Kidney epithelial cell (primary cell): ENCODE data around the gene ZFAND3. TPM values are rescaled to one million over a fixed set of nuclear protein-coding genes. Genes with fewer than 3 reads are reported as not detected.
"Not testable (repeated sequence)": the region's sequence is repeated elsewhere in the genome, so short reads cannot be mapped to it uniquely, and the experiment has no call there.

Experiments used
- DNase-seq: peaks from one replicate; pipeline ENCODE4 v3.0.0-alpha.2; 2010; ENCODE audit warnings: low read depth
- H3K27me3 ChIP-seq: 2 replicates; pipeline ENCODE4 v1.6.0; 2011; ENCODE audit warnings: low read length; ENCODE audit not compliant: control insufficient read depth, insufficient read depth
- H3K36me3 ChIP-seq: 2 replicates; pipeline ENCODE4 v1.5.1; 2011; ENCODE audit warnings: low read length; ENCODE audit not compliant: control insufficient read depth, insufficient read depth
- H3K4me3 ChIP-seq: 2 replicates; pipeline ENCODE4 v1.5.1; 2011; ENCODE audit warnings: low read depth, mild to moderate bottlenecking, control low read depth, low read length
- CTCF ChIP-seq: IDR thresholded peaks from 2 replicates; pipeline ENCODE4 v1.5.1; 2011; ENCODE audit warnings: mild to moderate bottlenecking, moderate library complexity, low read length, control low read depth, inconsistent platforms; ENCODE audit not compliant: insufficient read depth, poor library complexity, severe bottlenecking
- total RNA-seq: library from RNA; depleted of rRNA; stranded (reverse); fragments of >200 nt; gene quantifications from 2 replicates; pipeline ENCODE4 v1.2.3, GENCODE V29; 2015

ZFAND3 gene
- total RNA-seq, 1 donor from 2014 or later, result 49.4 TPM

DNA sequence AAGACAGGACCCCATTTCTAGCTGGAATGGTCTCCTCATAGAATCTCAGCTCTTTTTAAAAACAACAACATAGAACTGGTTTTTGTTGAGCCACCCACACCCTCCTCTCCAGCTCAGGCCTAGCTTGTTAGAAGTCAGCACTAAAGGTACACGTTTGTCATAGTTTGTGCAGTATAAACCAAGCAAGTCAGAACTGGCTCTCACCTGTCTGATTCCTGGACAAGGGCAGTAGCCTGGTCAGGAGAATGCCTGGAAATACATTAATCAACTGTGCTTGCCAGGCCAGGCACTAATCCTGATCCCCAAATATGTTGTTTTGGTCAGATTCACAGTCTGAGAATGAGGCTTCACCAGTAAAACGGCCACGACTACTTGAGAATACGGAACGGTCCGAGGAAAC, 296.7 kb downstream of the ZFAND3 start:
- H3K36me3 ChIP-seq, result no peaks in the 10 kb centered on the region
- TF ChIP-seq CTCF, result no peak
- DNase-seq, result no peak
- no peaks in the 10 kb centered on the region for H3K27me3 ChIP-seq
- H3K4me3 ChIP-seq, result no peak overlapping the region

DNA sequence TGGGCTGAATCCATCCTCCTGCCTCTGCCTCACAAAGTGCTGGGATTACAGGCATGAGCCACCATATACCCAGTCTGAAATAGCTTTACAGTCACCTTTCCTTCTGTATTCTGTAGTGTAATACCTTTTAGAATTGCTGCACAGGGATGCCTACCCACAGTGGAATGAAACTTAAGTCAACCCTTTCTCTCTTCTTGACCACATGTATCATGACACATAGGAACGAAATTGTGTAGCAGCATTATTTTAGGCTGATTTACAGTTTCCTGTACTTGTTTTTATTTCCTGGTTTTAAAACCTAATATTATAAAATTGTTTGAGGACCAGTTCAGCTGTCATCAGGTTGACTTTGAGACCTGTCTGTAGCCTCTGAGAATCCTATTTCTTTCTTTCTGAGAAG, 297.8 kb downstream of the ZFAND3 start:
- no peaks in the 10 kb centered on the region for H3K27me3 ChIP-seq
- no peak for DNase-seq

GRCh38 chr6:38118791-38119365, 299.4 kb downstream of the ZFAND3 start:
- no peaks in the 10 kb centered on the region for H3K27me3 ChIP-seq
- DNase-seq, result no peak
- H3K36me3 ChIP-seq, result no peaks in the 10 kb centered on the region
- no peak overlapping the region for H3K4me3 ChIP-seq
- no peak for TF ChIP-seq CTCF

More for the DNA sequence above, 297.8 kb downstream of the ZFAND3 start:
- H3K36me3 ChIP-seq, result no peaks in the 10 kb centered on the region
- no peak for TF ChIP-seq CTCF
- no peak overlapping the region for H3K4me3 ChIP-seq

- no peak for TF ChIP-seq CTCF
- DNase-seq, result no peak
- H3K36me3 ChIP-seq, result no peaks in the 10 kb centered on the region
- H3K4me3 ChIP-seq, result no peak overlapping the region
- no peaks in the 10 kb centered on the region for H3K27me3 ChIP-seq
Observed at GRCh38 chr6:38119516-38119915, 300.0 kb downstream of the ZFAND3 start.

GRCh38 chr6:38124224-38124926, 304.8 kb downstream of the ZFAND3 start:
- not testable (repeated sequence) for H3K27me3 ChIP-seq, DNase-seq, H3K4me3 ChIP-seq, H3K36me3 ChIP-seq

DNA sequence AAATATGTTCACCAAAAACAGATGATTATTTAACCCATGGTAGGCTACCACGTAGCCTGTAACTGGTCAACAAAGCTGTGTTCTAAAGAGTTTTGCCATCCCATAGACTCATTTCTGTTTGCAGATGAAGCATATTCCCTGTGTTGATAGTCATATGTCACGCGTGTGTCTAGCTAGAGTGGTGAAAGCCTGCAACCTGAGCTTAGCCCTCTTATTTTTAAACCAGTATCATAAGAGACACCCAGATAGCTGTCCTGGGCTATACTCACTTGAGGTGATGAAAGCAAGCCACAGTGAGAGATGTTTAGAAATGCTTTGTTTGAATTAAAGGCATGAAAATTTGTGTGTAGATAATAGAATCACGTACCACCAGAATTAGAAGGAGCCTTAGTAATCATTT, 307.8 kb downstream of the ZFAND3 start:
- DNase-seq, result no peak
- H3K4me3 ChIP-seq, result no peak overlapping the region
- no peaks in the 10 kb centered on the region for H3K27me3 ChIP-seq
- no peak for TF ChIP-seq CTCF
- no peaks in the 10 kb centered on the region for H3K36me3 ChIP-seq
